ENCODE measurements around the gene CPVL.

The CPVL gene

GRCh38 chr7:28958980-28959347, 187.4 kb downstream of the CPVL start:
- no peak for DNase-seq

GRCh38 chr7:28958235-28958979, 187.9 kb downstream of the CPVL start, which contains the start of gene TRIL:
Gene TRIL (minus strand): TSS chr7:28958330. CDS start chr7:28958046, 284 bp downstream.
- peak; percentile 94 for DNase-seq

- no peak for DNase-seq
Measured at GRCh38 chr7:28957751-28958234, 188.5 kb downstream of the CPVL start.

DNA sequence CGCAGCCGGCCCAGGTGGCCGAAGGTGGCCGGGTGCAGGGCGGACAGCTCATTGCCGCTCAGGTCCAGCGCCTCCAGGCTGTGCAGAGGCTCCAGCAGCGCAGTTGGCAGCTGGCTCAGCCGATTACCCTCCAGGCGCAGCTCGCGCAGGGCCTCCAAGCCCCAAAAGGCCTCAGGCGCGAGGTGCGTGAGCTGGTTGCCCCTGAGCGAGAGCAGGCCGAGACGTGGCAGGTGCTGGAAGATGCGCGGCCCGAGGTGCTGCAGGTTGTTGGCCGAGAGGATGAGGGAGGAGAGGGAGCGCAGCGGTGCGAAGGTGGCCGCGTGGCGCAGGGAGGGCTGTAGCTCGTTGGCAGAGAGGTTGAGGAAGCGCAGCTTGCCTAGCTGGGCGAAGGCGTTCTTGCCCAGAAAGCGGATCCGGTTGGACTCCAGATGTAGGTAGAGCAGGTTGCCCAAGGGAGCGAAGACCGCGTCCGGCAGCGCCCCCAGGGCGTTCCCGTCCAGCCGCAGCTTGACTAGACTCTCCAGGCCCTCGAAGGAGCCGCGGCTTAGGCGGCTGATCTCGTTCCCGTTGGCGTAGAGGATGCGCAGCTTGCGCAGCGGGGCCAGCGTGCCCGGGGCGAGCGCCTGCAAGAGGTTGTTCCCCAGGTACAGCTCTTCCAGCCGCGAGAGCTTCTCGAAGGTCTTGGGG, 189.1 kb downstream of the CPVL start:
- peak; percentile 56 for DNase-seq

DNA sequence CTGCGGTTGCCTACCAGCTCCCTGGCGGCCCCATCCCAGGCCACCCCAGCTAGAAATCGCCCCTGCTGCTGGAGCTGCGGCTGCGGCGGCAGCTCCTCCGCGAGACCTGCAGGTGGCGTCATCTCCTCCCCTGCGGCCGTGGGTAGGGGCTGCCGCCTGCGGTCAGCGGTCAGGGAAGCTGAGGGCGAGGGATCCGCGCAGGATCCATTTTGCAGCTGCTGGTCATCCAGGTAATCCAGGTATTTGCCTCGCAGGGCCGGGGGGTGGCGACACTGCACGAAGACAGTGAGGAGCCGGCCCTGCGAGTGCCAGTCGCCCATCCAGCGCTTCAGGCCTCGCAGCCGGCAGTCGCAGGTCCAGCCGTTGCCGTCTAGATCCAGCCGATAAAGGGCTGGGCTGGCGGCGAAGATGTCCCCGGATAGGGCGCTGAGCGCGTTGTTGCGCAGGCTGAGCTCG, 189.7 kb downstream of the CPVL start:
- peak; percentile 78 for DNase-seq

GRCh38 chr7:28955718-28956607, 190.4 kb downstream of the CPVL start:
- peak; percentile 86 for DNase-seq

DNA sequence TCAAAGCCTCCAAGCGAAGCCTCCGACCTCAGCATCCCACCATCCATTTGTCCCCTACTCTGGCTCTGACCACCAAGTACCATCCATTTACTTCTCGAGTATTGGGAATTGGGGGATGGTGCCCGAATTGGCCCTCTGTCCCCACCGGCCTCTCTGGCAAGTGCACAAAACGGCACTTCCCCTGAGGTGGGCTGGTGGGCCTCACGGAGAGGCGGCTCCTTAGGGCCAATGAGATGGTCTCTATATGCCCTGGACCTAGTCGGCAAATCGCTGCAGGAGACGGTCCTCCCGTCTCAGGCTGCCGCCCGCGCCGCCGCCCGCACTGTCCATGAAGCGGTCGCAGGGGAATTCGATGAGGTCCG, 191.0 kb downstream of the CPVL start:
- DNase-seq, result no peak

DNA sequence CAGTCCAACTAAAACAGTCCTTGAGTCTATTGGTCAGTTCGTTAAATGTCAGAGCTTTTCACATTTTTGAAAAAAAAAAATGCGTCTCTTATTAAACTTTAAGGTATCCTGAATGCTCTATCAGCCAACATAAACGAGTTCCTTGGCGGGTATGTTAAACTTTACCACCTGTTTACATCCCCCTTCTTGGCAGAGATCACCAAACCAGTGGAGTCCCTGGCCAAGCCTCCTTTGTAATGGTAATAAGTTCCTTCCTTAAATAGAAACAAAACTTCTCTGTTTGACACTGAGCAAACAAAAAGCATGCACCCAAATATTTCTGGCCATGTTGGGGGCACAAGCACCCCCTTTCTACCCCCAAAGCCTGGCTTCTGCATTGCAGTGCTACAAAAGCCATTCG, 191.4 kb downstream of the CPVL start:
- no peak for DNase-seq

DNA sequence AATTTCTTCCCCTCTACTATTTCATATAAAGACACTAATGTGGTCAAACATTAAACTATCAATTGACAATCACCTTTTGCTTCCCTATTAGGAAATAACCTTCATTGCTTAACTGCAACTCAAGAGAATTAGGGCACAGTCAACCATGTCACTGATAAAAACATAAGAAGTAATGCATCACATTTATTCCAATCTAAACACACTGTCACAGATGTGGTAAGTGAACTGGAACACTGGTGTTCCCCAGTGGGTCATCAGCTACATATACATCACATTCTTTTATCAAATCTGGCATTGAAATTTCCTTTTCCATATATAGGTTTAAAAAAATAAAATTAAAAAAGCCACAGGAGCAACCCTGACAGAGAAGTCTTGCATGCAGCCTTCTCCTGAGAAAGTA, 191.9 kb downstream of the CPVL start:
- DNase-seq, result no peak

DNA sequence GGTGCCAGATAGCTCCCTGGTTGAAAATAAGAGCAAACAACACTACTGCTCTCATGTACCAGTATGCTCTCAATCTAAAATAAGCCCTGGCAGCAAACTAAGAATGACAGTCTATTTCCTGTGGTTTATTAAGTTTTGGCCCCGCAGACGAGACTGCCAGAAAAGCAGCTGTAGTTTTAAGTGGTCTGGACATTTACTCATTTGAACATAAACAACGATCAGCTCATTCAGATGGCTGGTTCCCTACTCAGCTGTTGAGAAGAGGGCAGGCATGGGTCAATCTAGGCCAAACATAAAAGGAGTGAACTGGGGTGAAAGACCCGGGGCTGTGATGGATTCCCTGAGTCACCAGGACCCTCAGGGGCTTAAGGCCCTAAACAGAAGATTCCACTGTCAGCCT, 192.7 kb downstream of the CPVL start:
- DNase-seq, result no peak

Data from right hindlimb (tissue), 1 donor.